AG04450 (cell line): ENCODE data around the gene GPR173. TPM values are rescaled to one million over a fixed set of nuclear protein-coding genes. Genes with fewer than 3 reads are reported as not detected.
A peak's percentile ranks its signal among the peaks of the same experiment; 100 is the strongest.

Experiments used
- CTCF ChIA-PET: fragments of 300-600, 350-600 bp; formaldehyde crosslinking; extraction: SDS; loops from one replicate; lab custom pipeline; 2022; ENCODE audit warnings: antibody characterized with exemption, inconsistent platforms; lab: Charles Lee
- POLR2A ChIA-PET: fragments of 350-600 bp; formaldehyde crosslinking; extraction: SDS; loops from one replicate; lab custom pipeline; 2021; ENCODE audit warnings: antibody characterized with exemption, inconsistent platforms; lab: Yijun Ruan, JAX
- DNase-seq: peaks from one replicate; pipeline ENCODE4 v3.0.0-alpha.2; 2011; ENCODE audit warnings: low read depth, low spot score
- H3K27ac ChIP-seq: one replicate; pipeline ENCODE4 v1.5.1; 2012; ENCODE audit warnings: low read depth, low read length, control low read depth
- H3K27me3 ChIP-seq: one replicate; pipeline ENCODE4 v1.6.0; 2012; ENCODE audit warnings: low read length; ENCODE audit not compliant: control insufficient read depth, insufficient read depth
- H3K4me3 ChIP-seq: 2 replicates; pipeline ENCODE4 v1.5.1; 2011; ENCODE audit warnings: mild to moderate bottlenecking, low read depth, low read length, control low read depth
- H3K9me3 ChIP-seq: 2 replicates; pipeline ENCODE4 v1.5.1; 2012; ENCODE audit warnings: low read length; ENCODE audit not compliant: control insufficient read depth, insufficient read depth
- polyA plus RNA-seq: library from polyadenylated mRNA; depleted of rRNA; stranded (reverse); fragments of >200 nt; gene quantifications from 2 replicates; pipeline ENCODE4 v1.2.3, GENCODE V29; 2011
- TF ChIP-seq, protein P1 (sequence below): IDR thresholded peaks from 2 replicates; pipeline ENCODE4 v1.5.1; 2011; ENCODE audit warnings: low read depth, low read length, control low read depth, inconsistent platforms

Gene GPR173
- polyA plus RNA-seq, 1 experiment = 3.8 TPM

DNA sequence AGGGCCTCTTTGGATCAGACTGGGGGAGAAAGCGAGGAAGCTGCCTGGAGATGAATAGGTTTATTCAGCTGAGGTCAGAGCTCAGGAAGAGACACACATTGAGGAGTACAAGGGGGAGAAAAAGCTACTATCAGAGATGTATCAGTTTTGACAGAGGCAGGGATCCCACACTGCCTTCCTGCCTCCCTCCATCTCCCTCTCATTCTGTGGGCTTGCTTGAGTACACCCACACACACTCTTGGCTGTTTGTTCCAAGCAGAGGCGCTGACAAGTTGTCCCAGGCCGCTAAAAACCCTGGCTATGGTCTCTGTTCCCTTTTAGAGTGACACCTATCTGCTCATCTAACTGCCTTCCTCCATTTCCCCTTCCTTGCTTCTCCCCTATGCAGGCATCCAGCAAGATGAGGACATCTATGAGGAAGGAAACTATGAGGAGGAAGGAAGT lies 38.8 kb downstream of the GPR173 start:
- ChIA-PET CTCF (no interaction called here), POLR2A (no interaction called here)
- H3K9me3 ChIP-seq = no peaks in the 10 kb centered on the region

DNA sequence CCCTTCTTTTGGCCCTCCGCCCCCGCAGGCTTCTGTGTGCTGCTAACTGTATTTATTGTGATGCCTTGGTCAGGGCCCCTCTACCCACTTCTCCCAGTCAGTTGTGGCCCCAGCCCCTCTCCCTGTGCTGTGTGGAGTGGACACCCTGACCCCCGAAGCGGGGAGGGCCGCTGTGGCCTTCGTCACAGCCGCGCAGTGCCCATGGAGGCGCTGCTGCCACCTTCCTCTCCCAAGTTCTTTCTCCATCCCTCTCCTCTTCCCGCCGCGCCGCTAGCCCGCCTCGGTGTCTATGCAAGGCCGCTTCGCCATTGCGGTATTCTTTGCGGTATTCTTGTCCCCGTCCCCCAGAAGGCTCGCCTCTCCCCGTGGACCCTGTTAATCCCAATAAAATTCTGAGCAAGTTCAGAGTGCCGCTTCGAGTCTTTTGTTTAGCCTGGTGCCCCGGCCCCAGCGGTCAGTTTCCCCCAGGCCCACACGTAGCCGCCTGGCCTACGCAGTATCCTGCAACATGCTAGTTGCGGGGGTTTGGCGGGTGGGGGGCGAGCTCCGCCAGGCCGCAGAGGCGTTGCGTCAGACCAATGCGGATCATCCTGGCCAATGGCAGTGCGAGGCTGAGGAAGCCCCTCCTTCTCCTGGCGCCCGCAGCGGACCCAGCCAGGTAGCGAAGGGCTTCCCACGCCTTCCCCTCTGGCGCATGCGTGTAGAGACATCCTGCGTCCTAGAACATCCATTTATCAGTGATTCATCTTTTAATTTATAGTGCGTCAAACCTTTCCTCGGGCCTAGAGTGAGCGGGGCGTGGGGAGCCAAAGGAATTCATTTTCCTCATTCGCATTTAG lies 39.8 kb downstream of the GPR173 start:
- Histone ChIP-seq H3K27ac (peak overlapping the region; percentile 61), H3K9me3 (no peaks in the 10 kb centered on the region), H3K27me3 (no peaks in the 10 kb centered on the region), H3K4me3 (peak overlapping the region; percentile 47)
- ChIA-PET POLR2A (interaction anchor here (0.8 kb wide), 1 partner anchor 19 kb away, joined by 6 read pairs; no protein-coding TSS in a partner anchor), CTCF (no interaction called here)
- no peak for DNase-seq
- TF ChIP-seq, protein P1, sequence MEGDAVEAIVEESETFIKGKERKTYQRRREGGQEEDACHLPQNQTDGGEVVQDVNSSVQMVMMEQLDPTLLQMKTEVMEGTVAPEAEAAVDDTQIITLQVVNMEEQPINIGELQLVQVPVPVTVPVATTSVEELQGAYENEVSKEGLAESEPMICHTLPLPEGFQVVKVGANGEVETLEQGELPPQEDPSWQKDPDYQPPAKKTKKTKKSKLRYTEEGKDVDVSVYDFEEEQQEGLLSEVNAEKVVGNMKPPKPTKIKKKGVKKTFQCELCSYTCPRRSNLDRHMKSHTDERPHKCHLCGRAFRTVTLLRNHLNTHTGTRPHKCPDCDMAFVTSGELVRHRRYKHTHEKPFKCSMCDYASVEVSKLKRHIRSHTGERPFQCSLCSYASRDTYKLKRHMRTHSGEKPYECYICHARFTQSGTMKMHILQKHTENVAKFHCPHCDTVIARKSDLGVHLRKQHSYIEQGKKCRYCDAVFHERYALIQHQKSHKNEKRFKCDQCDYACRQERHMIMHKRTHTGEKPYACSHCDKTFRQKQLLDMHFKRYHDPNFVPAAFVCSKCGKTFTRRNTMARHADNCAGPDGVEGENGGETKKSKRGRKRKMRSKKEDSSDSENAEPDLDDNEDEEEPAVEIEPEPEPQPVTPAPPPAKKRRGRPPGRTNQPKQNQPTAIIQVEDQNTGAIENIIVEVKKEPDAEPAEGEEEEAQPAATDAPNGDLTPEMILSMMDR = no peak

More for the DNA sequence above, 38.8 kb downstream of the GPR173 start:
- Histone ChIP-seq H3K27me3 (no peaks in the 10 kb centered on the region), H3K27ac (no peak overlapping the region), H3K4me3 (no peak overlapping the region)
- TF ChIP-seq, protein P1 = no peak
- no peak for DNase-seq

DNA sequence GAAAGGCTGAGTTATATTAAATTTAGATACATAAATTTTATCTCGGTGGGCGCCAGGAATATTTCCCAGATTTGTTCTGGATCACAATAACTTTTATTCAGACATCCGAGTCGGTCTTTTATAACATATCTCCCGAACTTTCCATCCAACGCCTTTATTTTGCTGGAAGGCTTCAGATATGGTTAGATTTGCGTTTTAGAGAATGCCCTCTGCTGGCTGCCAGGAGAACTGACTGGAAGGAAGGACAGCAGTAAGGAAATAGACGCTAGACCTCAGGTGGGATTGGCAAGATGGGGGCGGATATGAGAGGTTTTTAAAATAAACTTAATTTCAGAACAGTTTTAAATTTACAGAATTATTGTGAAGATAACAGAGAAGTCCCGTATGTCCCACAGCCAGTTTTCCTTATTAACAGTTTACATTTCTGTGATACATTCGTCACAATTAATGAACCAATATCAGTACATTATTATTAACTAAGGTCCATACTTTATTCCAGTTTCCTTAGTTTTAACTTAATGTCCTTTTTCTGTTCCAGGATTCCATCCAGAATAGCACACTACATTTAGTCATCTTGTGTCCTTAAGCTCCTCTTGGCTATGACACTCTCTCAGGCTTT lies 40.7 kb downstream of the GPR173 start:
- no peaks in the 10 kb centered on the region for H3K9me3 ChIP-seq
- ChIA-PET POLR2A (no interaction called here), CTCF (interaction anchor here (0.5 to 1.3 kb wide), 3 partner anchors 17 to 93 kb away, joined by 3 read pairs; no protein-coding TSS in a partner anchor)
- TF ChIP-seq, protein P1 = peak; percentile 74
- H3K27me3 ChIP-seq = no peaks in the 10 kb centered on the region
- H3K4me3 ChIP-seq = peak overlapping the region; percentile 47
- H3K27ac ChIP-seq = peak overlapping the region; percentile 61
- DNase-seq = no peak

DNA sequence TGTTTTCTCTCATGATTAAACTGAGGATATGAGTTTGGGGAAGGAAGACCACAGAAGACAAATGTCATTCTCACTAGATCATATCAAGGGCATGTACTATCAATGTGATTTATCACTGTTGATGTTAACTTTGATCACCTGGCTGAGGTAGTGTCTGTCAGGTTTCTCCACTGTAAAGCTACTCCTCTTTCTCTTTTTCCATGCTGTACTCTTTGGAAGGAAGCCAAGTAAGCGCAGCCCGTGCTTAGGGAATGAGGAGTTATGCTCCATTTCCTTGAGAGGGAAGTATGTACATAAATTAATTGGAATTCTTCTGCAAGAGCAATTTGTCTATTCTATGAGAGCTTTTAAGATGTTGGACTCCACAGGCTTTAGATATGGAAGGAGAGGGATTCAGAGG lies 41.3 kb downstream of the GPR173 start:
- ChIA-PET CTCF (interaction anchor here (0.5 to 1.3 kb wide), 3 partner anchors 18 to 94 kb away, joined by 3 read pairs; no protein-coding TSS in a partner anchor), POLR2A (no interaction called here)
- Histone ChIP-seq H3K9me3 (no peaks in the 10 kb centered on the region), H3K27ac (no peak overlapping the region), H3K4me3 (no peak overlapping the region), H3K27me3 (no peaks in the 10 kb centered on the region)
- DNase-seq = no peak
- TF ChIP-seq, protein P1 = no peak

DNA sequence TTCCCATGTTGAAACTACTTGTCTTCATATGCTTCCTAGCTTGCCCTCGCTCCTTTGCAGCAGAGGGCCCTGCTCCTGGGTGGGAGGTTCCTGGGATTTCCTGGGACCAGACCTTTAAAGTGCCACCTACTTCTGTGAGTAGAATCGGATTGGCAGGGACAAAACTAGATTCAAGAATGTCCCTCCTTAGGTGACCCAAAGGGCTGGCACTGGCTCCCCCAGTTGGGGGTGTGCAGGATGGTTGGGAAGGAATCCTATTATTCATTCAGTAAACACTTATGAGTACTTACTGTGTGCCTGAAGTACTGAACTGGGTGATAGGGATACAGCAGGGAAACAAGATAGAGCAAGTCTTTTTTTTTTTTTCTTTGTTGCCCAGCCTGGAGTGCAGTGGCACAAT lies 42.8 kb downstream of the GPR173 start:
- H3K9me3 ChIP-seq = no peaks in the 10 kb centered on the region
- DNase-seq = no peak
- ChIA-PET CTCF (no interaction called here), POLR2A (no interaction called here)
- no peak overlapping the region for H3K4me3 ChIP-seq
- TF ChIP-seq, protein P1 = no peak
- H3K27me3 ChIP-seq = no peaks in the 10 kb centered on the region
- no peak overlapping the region for H3K27ac ChIP-seq
